ENCODE results near the gene GLIS1. TPM values are rescaled to one million over a fixed set of nuclear protein-coding genes. Genes with fewer than 3 reads are reported as not detected.
A peak's percentile ranks its signal among the peaks of the same experiment; 100 is the strongest.
"Not testable (repeated sequence)": the region's sequence is repeated elsewhere in the genome, so short reads cannot be mapped to it uniquely, and the experiment has no call there.

Gene GLIS1
- total RNA-seq (ENCODE audit: insufficient read depth, low replicate concordance), result 1.4 TPM

- DNase-seq (ENCODE audit: low spot score), result peak; percentile 90
Observed at GRCh38 chr1:53739109-53739681, at the start of gene GLIS1. Gene GLIS1 (minus strand): TSS chr1:53739164. CDS start chr1:53738064, 1,100 bp downstream.

GRCh38 chr1:53787655-53788054 is 48.7 kb upstream of the GLIS1 start:
- DNase-seq (ENCODE audit: low spot score), result no peak

DNA sequence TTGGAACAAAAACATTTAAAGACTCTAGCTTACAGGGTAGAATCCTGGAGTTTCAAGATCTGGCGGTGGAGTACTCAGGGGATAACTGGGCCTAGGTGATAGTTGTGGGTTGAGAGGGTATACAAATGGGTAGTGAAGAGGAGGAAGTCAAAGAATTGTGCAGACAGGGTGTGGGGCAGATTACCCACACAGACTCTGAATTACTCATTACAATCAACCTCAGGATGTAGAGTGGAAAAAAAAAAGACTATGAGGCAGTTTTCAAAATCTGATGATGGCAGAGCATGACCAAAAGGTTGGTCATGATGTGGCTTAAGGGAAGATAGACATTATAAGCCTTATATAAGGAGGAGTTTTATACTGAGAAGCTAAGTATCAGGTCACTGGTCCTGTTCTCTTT is 44.1 kb upstream of the GLIS1 start:
- no peak for DNase-seq (ENCODE audit: low spot score)

DNA sequence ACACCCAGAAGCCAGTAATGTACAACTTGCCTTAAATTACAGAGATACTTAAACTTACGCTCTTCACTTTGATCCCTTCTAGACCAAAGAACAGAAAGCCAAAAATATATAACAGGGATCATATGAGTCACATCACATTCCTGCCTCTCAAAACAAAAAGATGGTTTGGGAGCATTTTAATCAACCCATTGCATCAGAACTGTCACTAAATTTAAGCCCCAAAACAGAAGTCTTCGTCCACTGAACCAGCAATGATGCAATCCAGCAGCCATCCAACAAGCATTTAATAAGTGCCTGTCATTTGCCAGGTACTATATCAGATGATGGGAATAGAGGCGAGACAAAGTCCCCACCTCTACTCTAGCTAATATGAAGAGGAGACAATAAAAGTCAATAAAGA is 42.7 kb upstream of the GLIS1 start:
- no peak for DNase-seq (ENCODE audit: low spot score)

- no peak for DNase-seq (ENCODE audit: low spot score)
Observed at GRCh38 chr1:53777272-53777671, 38.3 kb upstream of the GLIS1 start.

GRCh38 chr1:53771648-53772047 is 32.7 kb upstream of the GLIS1 start:
- no peak for DNase-seq (ENCODE audit: low spot score)

GRCh38 chr1:53769780-53770179 is 30.8 kb upstream of the GLIS1 start:
- peak; percentile 27 for DNase-seq (ENCODE audit: low spot score)

- DNase-seq (ENCODE audit: low spot score), result no peak
Observed at GRCh38 chr1:53769184-53769583, 30.2 kb upstream of the GLIS1 start.

- peak; percentile 20 for DNase-seq (ENCODE audit: low spot score)
Observed at GRCh38 chr1:53766831-53767405, 28.0 kb upstream of the GLIS1 start.

DNA sequence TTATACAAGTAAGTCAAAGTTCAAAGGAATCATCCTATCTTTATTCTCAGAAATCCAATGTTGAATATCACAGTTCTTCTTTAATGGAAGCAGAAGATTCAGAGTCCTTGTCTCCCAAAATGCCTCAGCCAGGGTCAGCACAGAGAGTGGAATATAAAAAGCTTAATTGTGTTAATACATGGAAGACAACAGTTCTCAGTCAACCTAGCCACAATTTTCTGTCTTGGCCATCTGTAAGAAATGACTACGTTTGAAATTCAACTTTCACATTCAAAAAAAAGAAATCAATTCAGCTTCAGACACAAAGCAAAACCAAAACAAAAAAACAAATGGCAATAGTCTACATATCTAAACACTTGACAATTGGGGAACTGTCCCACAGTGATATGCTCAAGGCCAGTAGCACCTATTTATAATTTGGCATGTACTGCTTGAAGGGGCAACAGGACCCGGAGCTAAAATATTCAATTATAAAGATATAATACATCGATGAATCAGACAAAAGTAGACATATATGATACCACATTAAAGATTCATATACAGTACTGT is 27.3 kb upstream of the GLIS1 start:
- DNase-seq (ENCODE audit: low spot score), result no peak

DNA sequence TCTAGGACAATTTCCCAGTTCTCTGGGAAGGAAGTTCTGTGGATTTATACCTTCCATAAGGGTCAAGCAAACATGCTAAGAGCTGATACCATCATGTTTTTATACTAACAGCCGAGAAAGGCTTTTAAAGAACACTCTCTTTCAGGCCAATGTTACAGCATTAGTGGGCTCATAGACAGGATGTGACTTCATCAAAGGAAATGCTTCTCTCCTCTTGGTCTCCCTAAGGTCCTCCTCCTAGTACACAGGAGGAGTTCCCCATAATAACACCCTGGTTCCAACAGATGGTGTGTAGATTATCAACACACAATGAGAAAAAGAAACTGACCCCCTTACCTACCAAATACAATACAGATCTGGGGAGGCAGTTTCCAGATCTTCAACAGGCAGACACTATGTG is 26.7 kb upstream of the GLIS1 start:
- peak; percentile 3 for DNase-seq (ENCODE audit: low spot score)

GRCh38 chr1:53763911-53764310 is 24.9 kb upstream of the GLIS1 start:
- DNase-seq (ENCODE audit: low spot score), result no peak

GRCh38 chr1:53763461-53763860 is 24.5 kb upstream of the GLIS1 start:
- no peak for DNase-seq (ENCODE audit: low spot score)

- not testable (repeated sequence) for DNase-seq (ENCODE audit: low spot score)
Observed at GRCh38 chr1:53760497-53760896, 21.5 kb upstream of the GLIS1 start.

DNA sequence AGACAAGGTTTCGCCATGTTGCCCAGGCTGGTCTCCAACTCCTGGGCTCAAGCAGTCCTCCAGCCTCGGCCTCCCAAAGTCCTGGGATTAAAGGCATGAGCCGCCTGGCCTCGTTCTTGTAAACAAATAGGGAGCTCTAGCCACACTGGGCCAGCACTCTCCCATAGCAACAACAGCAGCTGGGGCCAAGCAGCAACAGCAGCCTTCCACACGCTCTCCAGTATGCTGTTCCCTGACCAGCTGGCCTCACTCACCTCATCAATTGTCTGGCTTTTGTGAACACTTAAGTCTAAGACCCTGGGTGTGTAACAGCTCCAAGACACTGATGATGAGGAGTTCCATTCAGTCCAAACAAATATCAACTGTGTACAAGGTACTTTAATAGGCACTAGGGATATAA is 16.9 kb upstream of the GLIS1 start:
- DNase-seq (ENCODE audit: low spot score), result no peak

- DNase-seq (ENCODE audit: low spot score), result peak; percentile 72
Observed at GRCh38 chr1:53754484-53755312, 15.7 kb upstream of the GLIS1 start.

GRCh38 chr1:53752281-53752680 is 13.3 kb upstream of the GLIS1 start:
- DNase-seq (ENCODE audit: low spot score), result no peak

GRCh38 chr1:53747841-53748240 is 8.9 kb upstream of the GLIS1 start:
- no peak for DNase-seq (ENCODE audit: low spot score)

DNA sequence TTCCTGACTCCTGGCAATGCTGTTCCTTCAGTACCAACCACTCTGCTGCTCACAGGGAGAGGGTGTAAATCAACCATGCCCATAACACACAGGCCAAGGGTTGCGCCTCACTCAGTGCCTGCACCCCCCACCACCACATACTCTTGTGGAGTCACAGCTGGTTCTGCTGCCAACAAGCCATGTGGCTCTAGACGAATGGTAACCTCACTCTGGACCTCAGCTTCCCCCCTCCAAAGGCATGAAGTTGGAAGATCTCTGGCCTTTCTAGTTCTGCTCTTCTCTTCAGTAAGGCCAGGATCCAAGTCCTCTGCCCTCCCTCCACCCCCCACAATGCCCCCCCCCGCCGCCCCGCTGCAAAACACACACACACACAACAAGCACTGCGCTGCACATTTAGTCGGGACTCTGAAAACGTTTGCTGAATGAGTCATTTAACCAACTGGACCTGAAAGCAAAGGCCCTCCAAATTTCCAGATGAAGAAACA is 1.7 kb upstream of the GLIS1 start:
- no peak for DNase-seq (ENCODE audit: low spot score)

DNA sequence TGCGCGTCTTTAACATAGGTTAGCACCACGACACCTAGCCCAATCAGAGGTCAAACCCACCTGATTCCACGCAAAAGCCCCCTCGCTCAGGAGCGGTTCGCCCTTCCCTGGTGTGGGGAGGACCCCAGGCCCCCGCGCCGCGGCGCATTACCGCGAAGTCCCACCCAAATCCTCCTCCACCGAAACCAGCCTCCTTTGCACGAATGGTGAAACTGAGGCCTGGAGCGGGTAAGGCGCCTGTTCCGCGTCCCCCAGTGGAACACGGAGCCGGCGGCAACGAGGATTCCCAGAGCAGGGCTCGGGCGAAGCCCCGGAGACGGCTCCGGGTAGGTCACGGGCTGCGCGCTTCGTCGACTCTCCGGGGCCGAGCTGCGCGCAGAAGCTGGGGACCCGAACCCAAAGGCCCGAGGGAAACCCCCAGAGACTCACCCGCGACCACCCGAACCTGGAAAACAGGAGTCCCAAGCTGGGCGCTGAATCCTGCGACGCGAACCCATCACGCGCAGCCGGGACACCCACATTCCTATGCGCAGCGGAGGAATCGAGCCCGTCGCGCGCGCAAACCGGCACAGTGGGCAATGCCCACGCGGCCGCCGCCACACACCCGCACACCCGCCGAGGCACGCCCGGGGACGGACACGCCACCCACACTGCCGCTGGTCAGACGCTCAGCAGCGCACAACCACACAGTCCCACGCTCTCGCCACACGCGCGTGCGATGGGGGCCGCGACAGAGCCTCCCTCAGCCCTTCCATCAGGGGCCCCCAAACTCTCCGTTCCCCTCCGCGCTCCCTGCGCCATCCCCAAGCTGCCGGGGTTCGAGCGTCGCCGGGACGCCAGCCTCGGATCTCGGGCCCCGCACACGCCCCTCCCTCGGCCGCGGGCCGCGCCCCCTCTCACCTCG is 507 bp downstream of the GLIS1 start:
- DNase-seq (ENCODE audit: low spot score), result no peak

- DNase-seq (ENCODE audit: low spot score), result no peak
Observed at GRCh38 chr1:53737648-53738204, 1.2 kb downstream of the GLIS1 start.

All from umbilical cord (tissue), 2 donors.